HL-60 (cell line): ENCODE measurements around the gene ERCC3.

ENCODE experiments used
- CTCF ChIP-seq: IDR thresholded peaks from one replicate; pipeline ENCODE4 v1.5.1; 2011; ENCODE audit warnings: low read length, control low read depth, inconsistent platforms; ENCODE audit not compliant: insufficient read depth
- POLR2AphosphoS5 ChIP-seq: IDR thresholded peaks from 2 replicates; pipeline ENCODE4 v1.6.1; 2012; ENCODE audit warnings: low read depth

GRCh38 chr2:127305990-127306585 lies 12.1 kb upstream of the ERCC3 start:
- TF ChIP-seq CTCF (no peak), POLR2AphosphoS5 (no peak)
